WTC11 (cell line): ENCODE data around the gene PCDHGA9. TPM values are rescaled to one million over a fixed set of nuclear protein-coding genes. Genes with fewer than 3 reads are reported as not detected.
"Not testable (repeated sequence)": the region's sequence is repeated elsewhere in the genome, so short reads cannot be mapped to it uniquely, and the experiment has no call there.

ENCODE experiments used
- ATAC-seq: fragments of 200-7000 bp; cut with Tn5 transposase; 2 replicates; pipeline ENCODE4 v1.10.0; 2021; ENCODE audit warnings: mild to moderate bottlenecking, moderate library complexity
- CTCF ChIA-PET: fragments of 300-600 bp; sonication (Branson Sonifier 250); formaldehyde crosslinking; loops from one replicate; lab custom pipeline; 2021; ENCODE audit warnings: antibody characterized with exemption; lab: Charles Lee
- POLR2A ChIA-PET: fragments of 350-600 bp; sonication (Branson Sonifier 250); formaldehyde crosslinking; loops from one replicate; lab custom pipeline; 2021; ENCODE audit warnings: antibody characterized with exemption; lab: Charles Lee
- DNase-seq: peaks from one replicate; pipeline ENCODE4 v3.0.0; 2021; ENCODE audit warnings: low spot score
- H3K27ac Mint-ChIP-seq: 2 replicates; pipeline ENCODE4 v1.8.0; 2021; ENCODE audit warnings: mixed read lengths
- H3K27me3 Mint-ChIP-seq: 2 replicates; pipeline ENCODE4 v1.8.0; 2021; ENCODE audit warnings: low read depth, mild to moderate bottlenecking, moderate library complexity, mixed read lengths
- H3K36me3 Mint-ChIP-seq: 2 replicates; pipeline ENCODE4 v1.8.0; 2021; ENCODE audit warnings: mixed read lengths
- H3K4me1 Mint-ChIP-seq: 2 replicates; pipeline ENCODE4 v1.8.0; 2022; ENCODE audit warnings: mixed read lengths
- H3K4me3 Mint-ChIP-seq: 2 replicates; pipeline ENCODE4 v1.8.0; 2021; ENCODE audit warnings: mild to moderate bottlenecking, moderate library complexity, mixed read lengths
- H3K9me3 Mint-ChIP-seq: 2 replicates; pipeline ENCODE4 v1.8.0; 2021; ENCODE audit warnings: mixed read lengths
- ATF1 ChIP-seq: sonication (generic); formaldehyde crosslinking; IDR thresholded peaks from 2 replicates; pipeline ENCODE4 v1.8.1; 2023; ENCODE audit warnings: mild to moderate bottlenecking, moderate library complexity, missing genetic modification reagents
- CREM ChIP-seq: sonication (generic); formaldehyde crosslinking; IDR thresholded peaks from 2 replicates; pipeline ENCODE4 v1.8.1; 2022; ENCODE audit warnings: mild to moderate bottlenecking, missing genetic modification reagents, moderate library complexity
- CTCF ChIP-seq: fragments of 200-600 bp; IDR thresholded peaks from 2 replicates; pipeline ENCODE4 v1.8.0; 2022; ENCODE audit warnings: antibody characterized with exemption
- ESRRA ChIP-seq: sonication (generic); formaldehyde crosslinking; IDR thresholded peaks from 2 replicates; pipeline ENCODE4 v1.8.1; 2022; ENCODE audit warnings: mild to moderate bottlenecking, missing genetic modification reagents, borderline replicate concordance
- ETV6 ChIP-seq: sonication (generic); formaldehyde crosslinking; IDR thresholded peaks from 2 replicates; pipeline ENCODE4 v1.8.1; 2022; ENCODE audit warnings: mild to moderate bottlenecking, missing genetic modification reagents
- FOXP1 ChIP-seq: sonication (generic); formaldehyde crosslinking; IDR thresholded peaks from 2 replicates; pipeline ENCODE4 v1.8.0; 2022; ENCODE audit warnings: missing genetic modification reagents, mild to moderate bottlenecking, moderate library complexity, borderline replicate concordance
- HMGXB4 ChIP-seq: sonication (generic); formaldehyde crosslinking; IDR thresholded peaks from 2 replicates; pipeline ENCODE4 v1.8.1; 2023; ENCODE audit warnings: mild to moderate bottlenecking, moderate library complexity, missing genetic modification reagents
- NFATC4 ChIP-seq: fragments of 250-450 bp; sonication (Bioruptor Pico); IDR thresholded peaks from 2 replicates; pipeline ENCODE4 v1.9.0; 2021; ENCODE audit warnings: mild to moderate bottlenecking
- NFE2L1 ChIP-seq: sonication (generic); formaldehyde crosslinking; IDR thresholded peaks from 2 replicates; pipeline ENCODE4 v1.8.1; 2023; ENCODE audit warnings: missing genetic modification reagents
- USF2 ChIP-seq: sonication (generic); formaldehyde crosslinking; IDR thresholded peaks from 2 replicates; pipeline ENCODE4 v1.8.1; 2023; ENCODE audit warnings: mild to moderate bottlenecking, missing genetic modification reagents, moderate library complexity
- total RNA-seq: library from RNA; stranded (reverse); gene quantifications from 3 replicates; pipeline ENCODE4 v1.2.3, GENCODE V29; 2021

PCDHGA9 gene
- total RNA-seq, 1 experiment from 2014 or later = 2.9 TPM

GRCh38 chr5:141415275-141415618 is 12.7 kb downstream of the PCDHGA9 start:
- ATAC-seq, DNase-seq: not testable (repeated sequence)
- H3K4me1 Mint-ChIP-seq = peaks cover 30% of the 10 kb centered on the region
- peaks cover 23% of the 10 kb centered on the region for H3K9me3 Mint-ChIP-seq
- peak; percentile 18; the same call in 1 of the 2 replicates for TF ChIP-seq USF2 (CRISPR knock-in tag)
- TF ChIP-seq, all 79 proteins: peak for 1; not testable (repeated sequence) for 78
- POLR2A ChIA-PET, H3K27ac Mint-ChIP-seq: not testable (repeated sequence)
- Mint-ChIP-seq H3K4me3 (peak overlapping the region; percentile 16; the same call in 1 of the 2 replicates), H3K36me3 (peaks cover 37% of the 10 kb centered on the region), H3K27me3 (peaks cover 21% of the 10 kb centered on the region)
- CTCF ChIA-PET = interaction anchor here (0.6 to 4.3 kb wide), 6 partner anchors 18 to 142 kb away, joined by 3 to 60 read pairs (median 4); partner anchors contain the start of genes PCDHGB5 and PCDHGC3

- Mint-ChIP-seq H3K4me1 (peaks cover 38% of the 10 kb centered on the region), H3K27me3 (peaks cover 21% of the 10 kb centered on the region), H3K27ac (peak within 1 kb of the TSS; percentile 46), H3K9me3 (peaks cover 39% of the 10 kb centered on the region), H3K4me3 (peak within 1 kb of the TSS; percentile 91), H3K36me3 (peaks cover 58% of the 10 kb centered on the region)
- CTCF ChIA-PET = interaction anchor here (0.6 to 3.4 kb wide), 52 partner anchors 9 to 282 kb away, joined by 3 to 69 read pairs (median 6); partner anchors contain the start of genes PCDHB14, PCDHB15, PCDHB16 and PCDHB5
- POLR2A ChIA-PET = interaction anchor here (0.5 to 1.2 kb wide), 5 partner anchors 10 to 436 kb away, joined by 3 to 6 read pairs (median 5); partner anchors contain the start of genes PCDHB15 and PCDHGB6
- ATAC-seq (peak; percentile 79), DNase-seq (peak; percentile 89)
- TF ChIP-seq CREM (CRISPR knock-in tag) (0 out of 2 replicates have a peak, but pooled peaks have one; percentile 13), CTCF (peak; percentile 70; the same call in 1 of the 2 replicates), ETV6 (0 out of 2 replicates have a peak, but pooled peaks have one; percentile 23), HMGXB4 (CRISPR knock-in tag) (peak; percentile 80), FOXP1 (CRISPR knock-in tag) (0 out of 2 replicates have a peak, but pooled peaks have one; percentile 25)
These were observed 15.1 kb downstream of the PCDHGA9 start, which contains the start of gene PCDHGB7 for GRCh38 chr5:141417494-141418172. Gene PCDHGB7, plus strand, starts transcription at chr5:141417677. Its CDS starts 183 bp downstream, at chr5:141417860.

GRCh38 chr5:141419074-141419880 is 16.7 kb downstream of the PCDHGA9 start:
- Mint-ChIP-seq H3K4me3 (peak overlapping the region; percentile 91), H3K36me3 (peaks cover 61% of the 10 kb centered on the region), H3K4me1 (peaks cover 34% of the 10 kb centered on the region), H3K9me3 (peaks cover 36% of the 10 kb centered on the region), H3K27ac (no peak overlapping the region), H3K27me3 (peaks cover 17% of the 10 kb centered on the region)
- no peak for TF ChIP-seq ATF1 (CRISPR knock-in tag)
- no peak for TF ChIP-seq ESRRA
- TF ChIP-seq NFATC4 (CRISPR knock-in tag) = no peak
- TF ChIP-seq NFE2L1 = no peak
- no peak for ATAC-seq
- ChIA-PET POLR2A (interaction anchor here (1.4 kb wide), 1 partner anchor 145 kb away, joined by 4 read pairs; no protein-coding TSS in a partner anchor), CTCF (interaction anchor here (0.6 to 3.6 kb wide), 15 partner anchors 11 to 145 kb away, joined by 4 to 131 read pairs (median 14); partner anchors contain the start of genes PCDHGA12, PCDHGA9 and PCDHGC3)
- no peak for DNase-seq
